GM21737 (cell line): ENCODE data around the gene TMEM119.
"Not testable (repeated sequence)": the region's sequence is repeated elsewhere in the genome, so short reads cannot be mapped to it uniquely, and the experiment has no call there.

ENCODE experiments used
- ATAC-seq: cut with Tn5 transposase; IDR thresholded peaks from one replicate; pipeline ENCODE4 v1.9.1; 2021; ENCODE audit warnings: mild to moderate bottlenecking, moderate library complexity; ENCODE audit not compliant: unreplicated experiment

Gene TMEM119

GRCh38 chr12:108589028-108589839, 8.7 kb downstream of the TMEM119 start:
- no peak for ATAC-seq

- no peak for ATAC-seq
Measured at GRCh38 chr12:108587826-108588225, 10.1 kb downstream of the TMEM119 start.

GRCh38 chr12:108586306-108586705, 11.6 kb downstream of the TMEM119 start:
- ATAC-seq: no peak

- no peak for ATAC-seq
Measured at GRCh38 chr12:108585864-108586263, 12.0 kb downstream of the TMEM119 start.

- no peak for ATAC-seq
Measured at GRCh38 chr12:108584456-108585065, 13.3 kb downstream of the TMEM119 start.

- ATAC-seq: no peak
Measured at GRCh38 chr12:108583991-108584390, 13.9 kb downstream of the TMEM119 start.

- ATAC-seq: no peak
Measured at GRCh38 chr12:108582978-108583770, 14.7 kb downstream of the TMEM119 start.

- ATAC-seq: no peak
Measured at GRCh38 chr12:108582509-108582908, 15.4 kb downstream of the TMEM119 start.

- ATAC-seq: no peak
Measured at GRCh38 chr12:108581311-108582227, 16.3 kb downstream of the TMEM119 start.

- no peak for ATAC-seq
Measured at GRCh38 chr12:108580531-108580930, 17.4 kb downstream of the TMEM119 start.

GRCh38 chr12:108578813-108579212, 19.1 kb downstream of the TMEM119 start:
- no peak for ATAC-seq

- ATAC-seq: no peak
Measured at GRCh38 chr12:108578264-108578663, 19.6 kb downstream of the TMEM119 start.

GRCh38 chr12:108577458-108577857, 20.4 kb downstream of the TMEM119 start:
- no peak for ATAC-seq

GRCh38 chr12:108576660-108577234, 21.1 kb downstream of the TMEM119 start:
- no peak for ATAC-seq

- no peak for ATAC-seq
Measured at GRCh38 chr12:108575199-108575912, 22.5 kb downstream of the TMEM119 start.

GRCh38 chr12:108574276-108574675, 23.6 kb downstream of the TMEM119 start:
- not testable (repeated sequence) for ATAC-seq

- ATAC-seq: no peak
Measured at GRCh38 chr12:108573317-108573716, 24.6 kb downstream of the TMEM119 start.

GRCh38 chr12:108572166-108572790, 25.6 kb downstream of the TMEM119 start:
- no peak for ATAC-seq

GRCh38 chr12:108571609-108572165, 26.2 kb downstream of the TMEM119 start:
- no peak for ATAC-seq
